ENCODE measurements around the gene SLC7A8. TPM values are rescaled to one million over a fixed set of nuclear protein-coding genes. Genes with fewer than 3 reads are reported as not detected.

SLC7A8 gene
- total RNA-seq, 4 donors from 2014 or later = 44.2 to 79.4 (median 53.1) TPM

DNA sequence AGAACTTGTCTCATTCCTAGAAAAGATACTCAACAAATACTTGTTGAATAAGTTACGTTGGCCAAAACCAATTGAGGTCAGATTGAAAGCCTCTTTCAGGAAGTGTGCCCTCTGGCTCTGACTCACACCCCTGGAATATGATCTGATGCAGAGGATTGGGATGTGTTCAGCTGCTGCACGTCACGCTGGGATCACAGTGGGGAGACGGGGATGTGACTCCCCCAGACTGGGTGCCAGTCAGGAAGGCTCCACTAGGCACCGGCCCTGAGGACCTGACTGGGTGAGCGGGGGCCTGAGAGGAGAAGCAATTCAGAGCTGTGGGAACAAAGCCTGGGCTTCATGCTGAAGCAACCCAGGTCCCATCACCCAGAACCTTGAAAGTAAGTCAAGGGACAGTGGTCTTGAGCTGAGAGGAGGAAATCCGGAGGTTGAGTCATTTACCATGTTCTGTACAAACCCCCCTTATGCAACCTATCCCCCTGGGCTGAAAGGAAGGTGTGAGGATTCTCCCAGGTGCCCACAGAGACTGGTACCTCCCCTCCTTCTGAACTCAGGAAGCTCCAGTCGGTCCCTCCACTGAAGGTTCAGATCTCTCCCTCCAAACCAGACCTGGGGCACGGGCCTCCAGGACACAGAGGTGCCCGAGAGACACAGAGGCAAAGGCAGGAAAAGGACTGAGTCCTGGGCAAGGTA, 68.3 kb downstream of the SLC7A8 start:
- no peak for DNase-seq

DNA sequence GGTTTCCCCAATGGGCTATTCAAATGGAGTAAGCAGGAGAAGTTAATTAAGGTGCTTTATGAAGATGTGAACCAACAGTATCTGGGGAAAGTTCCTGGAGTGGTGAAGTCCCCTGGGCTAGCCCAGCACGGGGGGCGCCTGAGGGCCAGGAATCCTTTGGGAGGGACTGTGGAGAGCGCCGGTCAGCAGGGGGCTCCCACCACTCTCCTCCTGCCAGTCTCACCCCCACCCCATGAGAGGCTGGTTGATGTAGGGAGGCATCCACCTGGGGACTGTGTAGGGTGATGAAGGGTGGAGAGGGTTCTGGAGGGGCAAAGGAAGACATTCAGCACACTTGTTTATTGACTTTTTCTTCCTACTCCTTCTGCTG, 68.8 kb downstream of the SLC7A8 start:
- Histone ChIP-seq H3K36me3 (no peaks in the 10 kb centered on the region), H3K9me3 (no peaks in the 10 kb centered on the region), H3K4me3 (replicated peaks in 1 of 3) (no peak overlapping the region), H3K27me3 (no peaks in the 10 kb centered on the region), H3K27ac (peak overlapping the region in 1 of 3 donors; percentile 52), H3K4me1 (peaks cover 6 to 30% of the 10 kb centered on the region in 2 donors)
- intact Hi-C loops (cut with DNase I) = loop anchor here (5.0 to 10.0 kb wide), 2 partner anchors 47 to 270 kb away; no protein-coding TSS in a partner anchor
- TF ChIP-seq, protein P1, sequence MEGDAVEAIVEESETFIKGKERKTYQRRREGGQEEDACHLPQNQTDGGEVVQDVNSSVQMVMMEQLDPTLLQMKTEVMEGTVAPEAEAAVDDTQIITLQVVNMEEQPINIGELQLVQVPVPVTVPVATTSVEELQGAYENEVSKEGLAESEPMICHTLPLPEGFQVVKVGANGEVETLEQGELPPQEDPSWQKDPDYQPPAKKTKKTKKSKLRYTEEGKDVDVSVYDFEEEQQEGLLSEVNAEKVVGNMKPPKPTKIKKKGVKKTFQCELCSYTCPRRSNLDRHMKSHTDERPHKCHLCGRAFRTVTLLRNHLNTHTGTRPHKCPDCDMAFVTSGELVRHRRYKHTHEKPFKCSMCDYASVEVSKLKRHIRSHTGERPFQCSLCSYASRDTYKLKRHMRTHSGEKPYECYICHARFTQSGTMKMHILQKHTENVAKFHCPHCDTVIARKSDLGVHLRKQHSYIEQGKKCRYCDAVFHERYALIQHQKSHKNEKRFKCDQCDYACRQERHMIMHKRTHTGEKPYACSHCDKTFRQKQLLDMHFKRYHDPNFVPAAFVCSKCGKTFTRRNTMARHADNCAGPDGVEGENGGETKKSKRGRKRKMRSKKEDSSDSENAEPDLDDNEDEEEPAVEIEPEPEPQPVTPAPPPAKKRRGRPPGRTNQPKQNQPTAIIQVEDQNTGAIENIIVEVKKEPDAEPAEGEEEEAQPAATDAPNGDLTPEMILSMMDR (IDR thresholded peaks at IDR 0.05) = no peak
- no peak for TF ChIP-seq POLR2A (IDR thresholded peaks at IDR 0.05)
- no peak for DNase-seq
- 74 to 78% methylated on average over 4 of the region's 4 CpGs for WGBS, 2 donors

More for the DNA sequence above, 68.3 kb downstream of the SLC7A8 start:
- Histone ChIP-seq H3K36me3 (no peaks in the 10 kb centered on the region), H3K27me3 (no peaks in the 10 kb centered on the region), H3K27ac (peak overlapping the region in 1 of 3 donors; percentile 52), H3K4me3 (replicated peaks in 1 of 3) (no peak overlapping the region), H3K9me3 (no peaks in the 10 kb centered on the region), H3K4me1 (peaks cover 6 to 30% of the 10 kb centered on the region in 2 donors)
- WGBS, 2 donors = 77 to 83% methylated on average over 9 to 10 of the region's 10 CpGs
- intact Hi-C loops (cut with DNase I) = loop anchor here (10.0 kb wide), 1 partner anchor 270 kb away; no protein-coding TSS in a partner anchor
- TF ChIP-seq, protein P1 (IDR thresholded peaks at IDR 0.05) = no peak
- TF ChIP-seq POLR2A (IDR thresholded peaks at IDR 0.05) = no peak

DNA sequence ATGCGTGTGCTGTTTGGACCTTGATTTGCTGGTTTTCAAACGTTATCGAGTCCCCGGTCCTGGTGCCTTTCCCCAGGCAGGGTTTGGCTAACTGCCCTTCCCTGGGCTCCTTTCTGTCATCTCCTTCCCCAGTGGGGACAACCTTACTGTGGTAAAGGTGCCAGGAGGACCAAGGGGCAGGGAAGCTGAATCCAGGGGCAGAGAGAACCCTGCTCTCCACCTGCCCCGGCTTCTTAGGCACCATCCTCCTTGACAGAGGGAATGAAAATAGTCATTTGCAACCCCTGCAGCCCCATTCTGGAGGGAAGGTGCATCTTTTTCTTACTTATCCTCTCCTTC, 69.4 kb downstream of the SLC7A8 start:
- no peak for TF ChIP-seq POLR2A (IDR thresholded peaks at IDR 0.05)
- TF ChIP-seq, protein P1 (IDR thresholded peaks at IDR 0.05) = no peak
- DNase-seq = no peak
- intact Hi-C loops (cut with DNase I) = loop anchor here (5.0 to 10.0 kb wide), 2 partner anchors 47 to 271 kb away; no protein-coding TSS in a partner anchor

DNA sequence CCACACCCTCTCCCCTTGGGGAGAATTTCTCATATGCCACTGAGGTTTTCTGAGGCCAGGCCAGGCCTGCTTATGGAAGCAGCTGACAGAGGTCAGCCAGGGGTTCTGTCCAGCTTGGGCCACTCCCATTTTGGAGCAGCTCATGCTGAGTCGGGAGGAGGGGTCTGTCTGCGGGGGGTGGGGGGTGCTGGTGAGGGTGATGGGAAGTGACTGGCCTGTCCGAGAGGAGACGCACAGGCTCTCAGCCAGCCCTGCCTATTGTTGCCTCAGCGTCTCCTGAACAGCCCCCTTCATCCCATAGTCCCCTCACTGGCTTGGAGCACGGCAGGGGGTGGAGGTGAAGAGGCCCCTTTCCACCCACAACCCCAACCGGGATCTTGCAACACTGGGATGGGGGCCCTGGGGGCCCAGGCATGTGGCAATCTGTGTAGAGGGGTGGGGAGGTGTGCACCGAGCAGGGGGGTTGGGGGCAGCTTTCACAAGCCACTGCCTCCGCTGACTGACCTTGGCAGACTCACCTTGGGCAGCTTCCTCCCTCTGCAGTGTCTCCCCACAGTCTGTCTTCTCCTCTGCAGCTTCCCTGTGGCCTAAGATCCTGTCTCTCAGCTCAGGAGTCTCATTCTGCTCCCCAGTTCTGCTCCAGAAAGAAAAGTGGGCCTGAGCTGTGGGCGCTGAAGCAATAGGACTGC, 69.9 kb downstream of the SLC7A8 start:
- H3K27me3 ChIP-seq = no peaks in the 10 kb centered on the region
- intact Hi-C loops (cut with DNase I) = loop anchor here (5.0 to 10.0 kb wide), 2 partner anchors 46 to 271 kb away; no protein-coding TSS in a partner anchor
- peak overlapping the region in 2 of 3 donors; percentile 28 to 52 for H3K27ac ChIP-seq
- TF ChIP-seq, protein P1 (IDR thresholded peaks at IDR 0.05) = no peak
- no peak for TF ChIP-seq POLR2A (IDR thresholded peaks at IDR 0.05)
- H3K9me3 ChIP-seq = no peaks in the 10 kb centered on the region
- no peak overlapping the region for H3K4me3 ChIP-seq (replicated peaks in 1 of 3)
- no peak for DNase-seq
- H3K36me3 ChIP-seq = no peaks in the 10 kb centered on the region
- 27 to 42% methylated on average over 10 of the region's 10 CpGs for WGBS, 2 donors
- peaks cover 6 to 30% of the 10 kb centered on the region in 2 donors for H3K4me1 ChIP-seq

More for the DNA sequence above, 69.4 kb downstream of the SLC7A8 start:
- Histone ChIP-seq H3K9me3 (no peaks in the 10 kb centered on the region), H3K27ac (peak overlapping the region in 2 of 3 donors; percentile 28 to 52), H3K4me3 (replicated peaks in 1 of 3) (no peak overlapping the region), H3K27me3 (no peaks in the 10 kb centered on the region), H3K4me1 (peaks cover 6 to 30% of the 10 kb centered on the region in 2 donors), H3K36me3 (no peaks in the 10 kb centered on the region)
- 52 to 53% methylated on average over 5 of the region's 5 CpGs for WGBS, 2 donors

Measured in thyroid gland (tissue), 4 donors.